ENCODE results near the gene LIN7C. TPM values are rescaled to one million over a fixed set of nuclear protein-coding genes. Genes with fewer than 3 reads are reported as not detected.

Gene LIN7C
- total RNA-seq, 1 donor from 2014 or later = 15.5 TPM

- H3K9me3 ChIP-seq (replicated peaks) = no peaks in the 10 kb centered on the region
- peak overlapping the region; percentile 96 for H3K27ac ChIP-seq (replicated peaks)
- H3K4me1 ChIP-seq = peaks cover 76% of the 10 kb centered on the region
- intact Hi-C loops (cut with micrococcal nuclease) = no loop called here
- no peak overlapping the region for H3K4me3 ChIP-seq
- no peaks in the 10 kb centered on the region for H3K36me3 ChIP-seq
- TF ChIP-seq, protein P1, sequence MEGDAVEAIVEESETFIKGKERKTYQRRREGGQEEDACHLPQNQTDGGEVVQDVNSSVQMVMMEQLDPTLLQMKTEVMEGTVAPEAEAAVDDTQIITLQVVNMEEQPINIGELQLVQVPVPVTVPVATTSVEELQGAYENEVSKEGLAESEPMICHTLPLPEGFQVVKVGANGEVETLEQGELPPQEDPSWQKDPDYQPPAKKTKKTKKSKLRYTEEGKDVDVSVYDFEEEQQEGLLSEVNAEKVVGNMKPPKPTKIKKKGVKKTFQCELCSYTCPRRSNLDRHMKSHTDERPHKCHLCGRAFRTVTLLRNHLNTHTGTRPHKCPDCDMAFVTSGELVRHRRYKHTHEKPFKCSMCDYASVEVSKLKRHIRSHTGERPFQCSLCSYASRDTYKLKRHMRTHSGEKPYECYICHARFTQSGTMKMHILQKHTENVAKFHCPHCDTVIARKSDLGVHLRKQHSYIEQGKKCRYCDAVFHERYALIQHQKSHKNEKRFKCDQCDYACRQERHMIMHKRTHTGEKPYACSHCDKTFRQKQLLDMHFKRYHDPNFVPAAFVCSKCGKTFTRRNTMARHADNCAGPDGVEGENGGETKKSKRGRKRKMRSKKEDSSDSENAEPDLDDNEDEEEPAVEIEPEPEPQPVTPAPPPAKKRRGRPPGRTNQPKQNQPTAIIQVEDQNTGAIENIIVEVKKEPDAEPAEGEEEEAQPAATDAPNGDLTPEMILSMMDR (IDR thresholded peaks at IDR 0.05; ENCODE audit: borderline replicate concordance) = no peak
- no peaks in the 10 kb centered on the region for H3K27me3 ChIP-seq (ENCODE audit: low read depth)
- DNase-seq = no peak
Measured at GRCh38 chr11:27467181-27467913, 39.2 kb downstream of the LIN7C start.

DNA sequence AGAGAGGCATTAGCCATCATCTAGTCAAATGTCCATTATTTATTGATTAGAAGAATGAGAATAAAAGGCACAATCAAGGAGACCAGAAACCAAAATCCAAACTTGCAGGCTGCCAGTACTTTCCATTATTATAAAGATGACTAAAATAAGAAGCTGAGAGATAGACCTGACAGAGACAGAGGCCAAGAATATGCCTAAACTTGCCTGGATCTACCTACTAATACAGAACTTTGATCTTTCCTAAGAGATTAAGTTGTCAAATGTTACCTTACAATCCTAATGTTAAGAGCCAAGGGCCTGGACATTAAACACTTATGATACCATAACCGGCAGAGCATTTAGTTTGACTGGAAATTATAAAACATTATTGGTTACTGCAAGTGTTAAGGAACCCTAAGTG, 40.2 kb downstream of the LIN7C start:
- no peaks in the 10 kb centered on the region for H3K36me3 ChIP-seq
- TF ChIP-seq, protein P1 (IDR thresholded peaks at IDR 0.05; ENCODE audit: borderline replicate concordance) = no peak
- peak overlapping the region; percentile 51 for H3K27ac ChIP-seq (replicated peaks)
- H3K4me3 ChIP-seq = peak overlapping the region; percentile 30
- no peak for DNase-seq
- H3K9me3 ChIP-seq (replicated peaks) = no peaks in the 10 kb centered on the region
- no peaks in the 10 kb centered on the region for H3K27me3 ChIP-seq (ENCODE audit: low read depth)
- H3K4me1 ChIP-seq = peaks cover 70% of the 10 kb centered on the region
- intact Hi-C loops (cut with micrococcal nuclease) = no loop called here

GRCh38 chr11:27465629-27466028, 40.9 kb downstream of the LIN7C start:
- Histone ChIP-seq H3K9me3 (replicated peaks) (no peaks in the 10 kb centered on the region), H3K27me3 (ENCODE audit: low read depth) (no peaks in the 10 kb centered on the region), H3K36me3 (no peaks in the 10 kb centered on the region), H3K4me3 (peak overlapping the region; percentile 30), H3K4me1 (peaks cover 62% of the 10 kb centered on the region), H3K27ac (replicated peaks) (peak overlapping the region; percentile 51)
- intact Hi-C loops (cut with micrococcal nuclease) = no loop called here
- TF ChIP-seq, protein P1 (IDR thresholded peaks at IDR 0.05; ENCODE audit: borderline replicate concordance) = no peak
- DNase-seq = no peak

- no peak for DNase-seq
- H3K9me3 ChIP-seq (replicated peaks) = no peaks in the 10 kb centered on the region
- no peaks in the 10 kb centered on the region for H3K36me3 ChIP-seq
- peak overlapping the region; percentile 51 for H3K27ac ChIP-seq (replicated peaks)
- peaks cover 62% of the 10 kb centered on the region for H3K4me1 ChIP-seq
- intact Hi-C loops (cut with micrococcal nuclease) = no loop called here
- peak overlapping the region; percentile 30 for H3K4me3 ChIP-seq
- TF ChIP-seq, protein P1 (IDR thresholded peaks at IDR 0.05; ENCODE audit: borderline replicate concordance) = no peak
- H3K27me3 ChIP-seq (ENCODE audit: low read depth) = no peaks in the 10 kb centered on the region
Measured at GRCh38 chr11:27464909-27465308, 41.7 kb downstream of the LIN7C start.

DNA sequence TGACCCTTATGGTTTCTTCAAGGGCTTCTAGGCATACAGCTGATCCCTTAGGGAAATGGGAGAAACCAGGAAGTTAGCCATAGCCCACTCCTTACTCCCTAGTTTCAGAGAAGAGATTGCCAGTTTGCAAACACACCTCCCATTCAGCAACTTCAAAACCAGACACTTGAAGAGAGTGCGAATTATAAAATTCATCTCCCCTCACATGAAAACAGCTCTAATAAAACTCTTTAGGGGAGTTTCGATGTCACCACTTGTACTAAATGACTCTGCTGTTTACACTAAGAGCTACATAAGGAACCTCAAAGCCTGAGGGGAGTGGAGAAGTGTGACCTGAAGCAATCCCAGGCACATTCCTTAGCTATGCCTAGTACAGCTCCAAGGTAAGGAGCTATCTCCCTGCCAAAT, 42.3 kb downstream of the LIN7C start:
- H3K9me3 ChIP-seq (replicated peaks) = no peaks in the 10 kb centered on the region
- no peak overlapping the region for H3K4me3 ChIP-seq
- H3K36me3 ChIP-seq = no peaks in the 10 kb centered on the region
- no peak for DNase-seq
- H3K27ac ChIP-seq (replicated peaks) = peak overlapping the region; percentile 51
- TF ChIP-seq, protein P1 (IDR thresholded peaks at IDR 0.05; ENCODE audit: borderline replicate concordance) = no peak
- intact Hi-C loops (cut with micrococcal nuclease) = no loop called here
- peaks cover 58% of the 10 kb centered on the region for H3K4me1 ChIP-seq
- H3K27me3 ChIP-seq (ENCODE audit: low read depth) = no peaks in the 10 kb centered on the region

Data from left ventricle myocardium inferior (tissue), 1 donor.